ENCODE data around the gene CELF1.

Gene CELF1

DNA sequence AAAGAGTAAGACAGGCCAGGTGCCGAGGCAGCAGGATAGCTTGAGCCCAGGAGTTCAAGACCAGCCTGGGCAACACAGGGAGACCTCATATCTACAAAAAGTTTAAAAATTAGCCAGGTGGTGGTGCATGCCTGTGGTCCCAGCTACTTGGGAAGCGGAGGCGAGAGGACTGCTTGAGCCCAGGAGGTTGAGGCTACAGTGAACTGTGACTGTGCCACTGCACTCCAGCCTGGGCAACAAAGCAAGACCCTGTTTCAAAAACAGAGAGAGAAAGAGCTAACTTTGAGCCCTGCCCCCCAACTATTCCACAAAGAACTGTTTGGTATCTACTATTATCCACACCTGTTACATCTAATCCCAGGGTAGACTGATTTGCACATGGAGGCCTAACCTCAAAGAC is 54.8 kb downstream of the CELF1 start:
- DNase-seq (ENCODE audit: insufficient read length, low spot score) (no peak), FAIRE-seq (no peak)
- TF ChIP-seq SPI1 (IDR thresholded peaks at IDR 0.05; ENCODE audit: low read depth, low read length), result no peak
- no peak for TF ChIP-seq POU2F2 (IDR thresholded peaks at IDR 0.05; ENCODE audit: low read depth, low read length)
- no peak for TF ChIP-seq TAF1 (IDR thresholded peaks at IDR 0.05; ENCODE audit: low read depth, low read length)
- TF ChIP-seq POLR2A (IDR thresholded peaks at IDR 0.05; ENCODE audit: low read depth, low read length), result no peak
- no peak for TF ChIP-seq POLR2AphosphoS5 (IDR thresholded peaks at IDR 0.05; ENCODE audit: low read depth, low read length)
- TF ChIP-seq PAX5 (IDR thresholded peaks at IDR 0.05; ENCODE audit: insufficient read depth, low read length, severe bottlenecking), result no peak

GRCh38 chr11:47496808-47497207 is 56.1 kb downstream of the CELF1 start:
- FAIRE-seq, result no peak

DNA sequence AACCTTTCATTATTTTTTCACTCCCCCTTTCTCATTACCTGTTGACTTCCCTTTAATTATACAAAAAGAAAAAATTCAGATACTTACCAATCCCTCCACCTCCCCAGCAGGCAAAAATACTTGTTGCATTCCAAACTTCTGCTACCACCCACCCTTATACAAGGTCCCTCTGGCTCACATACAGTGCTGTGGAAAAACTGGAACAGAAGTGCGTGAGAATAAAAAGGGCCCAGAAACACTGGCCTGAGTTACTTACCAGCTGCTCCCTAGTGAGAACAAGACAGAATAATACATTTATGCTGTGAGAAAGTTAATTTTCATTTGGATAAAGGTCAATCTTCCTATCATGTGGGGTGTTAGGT is 57.1 kb downstream of the CELF1 start:
- no peak for FAIRE-seq
- TF ChIP-seq POLR2A (IDR thresholded peaks at IDR 0.05; ENCODE audit: low read depth, low read length), result no peak
- TF ChIP-seq POU2F2 (IDR thresholded peaks at IDR 0.05; ENCODE audit: low read depth, low read length), result no peak
- TF ChIP-seq POLR2AphosphoS5 (IDR thresholded peaks at IDR 0.05; ENCODE audit: low read depth, low read length), result no peak
- TF ChIP-seq SPI1 (IDR thresholded peaks at IDR 0.05; ENCODE audit: low read depth, low read length), result no peak
- TF ChIP-seq PAX5 (IDR thresholded peaks at IDR 0.05; ENCODE audit: insufficient read depth, low read length, severe bottlenecking), result no peak
- no peak for TF ChIP-seq TAF1 (IDR thresholded peaks at IDR 0.05; ENCODE audit: low read depth, low read length)

More at GRCh38 chr11:47496808-47497207, 56.1 kb downstream of the CELF1 start:
- DNase-seq (ENCODE audit: insufficient read length, low spot score), result no peak
- TF ChIP-seq PAX5 (IDR thresholded peaks at IDR 0.05; ENCODE audit: insufficient read depth, low read length, severe bottlenecking) (no peak), POU2F2 (IDR thresholded peaks at IDR 0.05; ENCODE audit: low read depth, low read length) (no peak), POLR2A (IDR thresholded peaks at IDR 0.05; ENCODE audit: low read depth, low read length) (no peak), POLR2AphosphoS5 (IDR thresholded peaks at IDR 0.05; ENCODE audit: low read depth, low read length) (no peak)

DNA sequence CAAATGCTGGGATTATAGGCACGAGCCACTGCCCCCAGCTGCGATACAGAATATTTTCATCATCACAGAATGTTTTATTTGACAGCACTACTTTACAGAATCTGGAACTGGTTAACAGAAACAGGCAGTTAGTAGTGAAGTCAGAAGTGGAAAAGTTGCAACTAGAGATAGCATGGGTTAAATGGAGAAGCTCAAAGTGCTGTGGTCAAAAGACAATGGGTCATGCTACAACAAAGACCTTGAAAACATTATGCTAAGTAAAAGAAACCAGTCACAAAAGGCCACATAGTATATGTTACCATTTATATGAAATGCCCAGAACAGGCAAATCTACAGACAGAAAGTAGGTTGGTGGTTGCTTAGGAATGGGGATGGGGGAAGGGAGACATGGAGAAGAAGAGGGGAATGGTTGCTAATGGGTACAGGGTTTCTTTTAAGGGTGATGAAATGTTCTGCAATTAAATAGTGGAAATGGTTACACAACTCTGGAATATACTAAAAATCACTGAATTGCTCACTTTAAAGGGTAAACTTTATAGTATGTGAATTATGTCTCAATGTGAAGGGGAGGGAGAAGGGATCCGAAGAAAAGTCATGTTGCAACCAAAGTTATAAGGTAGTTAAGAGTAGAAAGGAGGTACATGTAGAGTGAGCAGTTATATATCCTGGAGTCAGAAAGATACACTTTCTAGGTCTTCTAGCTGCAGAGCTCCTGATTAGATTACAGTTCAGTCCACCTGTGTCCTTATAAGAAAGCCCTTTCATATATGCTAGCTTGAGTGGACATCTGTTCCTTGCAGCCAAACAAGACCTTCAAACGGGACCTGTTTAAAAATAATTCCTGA is 57.7 kb downstream of the CELF1 start:
- no peak for FAIRE-seq
- no peak for TF ChIP-seq POLR2AphosphoS5 (IDR thresholded peaks at IDR 0.05; ENCODE audit: low read depth, low read length)
- TF ChIP-seq TAF1 (IDR thresholded peaks at IDR 0.05; ENCODE audit: low read depth, low read length), result no peak
- TF ChIP-seq PAX5 (IDR thresholded peaks at IDR 0.05; ENCODE audit: insufficient read depth, low read length, severe bottlenecking), result no peak
- TF ChIP-seq POLR2A (IDR thresholded peaks at IDR 0.05; ENCODE audit: low read depth, low read length), result no peak
- TF ChIP-seq POU2F2 (IDR thresholded peaks at IDR 0.05; ENCODE audit: low read depth, low read length), result no peak
- TF ChIP-seq SPI1 (IDR thresholded peaks at IDR 0.05; ENCODE audit: low read depth, low read length), result no peak
- DNase-seq (ENCODE audit: insufficient read length, low spot score), result no peak

More for the DNA sequence above, 57.1 kb downstream of the CELF1 start:
- DNase-seq (ENCODE audit: insufficient read length, low spot score), result no peak

- no peak for DNase-seq (ENCODE audit: insufficient read length, low spot score)
- no peak for TF ChIP-seq SPI1 (IDR thresholded peaks at IDR 0.05; ENCODE audit: low read depth, low read length)
- no peak for TF ChIP-seq TAF1 (IDR thresholded peaks at IDR 0.05; ENCODE audit: low read depth, low read length)
- TF ChIP-seq POU2F2 (IDR thresholded peaks at IDR 0.05; ENCODE audit: low read depth, low read length), result no peak
- no peak for TF ChIP-seq POLR2A (IDR thresholded peaks at IDR 0.05; ENCODE audit: low read depth, low read length)
- TF ChIP-seq PAX5 (IDR thresholded peaks at IDR 0.05; ENCODE audit: insufficient read depth, low read length, severe bottlenecking), result no peak
- no peak for TF ChIP-seq POLR2AphosphoS5 (IDR thresholded peaks at IDR 0.05; ENCODE audit: low read depth, low read length)
- FAIRE-seq, result no peak
These were observed 63.6 kb downstream of the CELF1 start for GRCh38 chr11:47489395-47489755.

- DNase-seq (ENCODE audit: insufficient read length, low spot score) (no peak), FAIRE-seq (no peak)
- TF ChIP-seq POLR2AphosphoS5 (IDR thresholded peaks at IDR 0.05; ENCODE audit: low read depth, low read length) (no peak), SPI1 (IDR thresholded peaks at IDR 0.05; ENCODE audit: low read depth, low read length) (no peak), TAF1 (IDR thresholded peaks at IDR 0.05; ENCODE audit: low read depth, low read length) (no peak), POU2F2 (IDR thresholded peaks at IDR 0.05; ENCODE audit: low read depth, low read length) (no peak), POLR2A (IDR thresholded peaks at IDR 0.05; ENCODE audit: low read depth, low read length) (no peak), PAX5 (IDR thresholded peaks at IDR 0.05; ENCODE audit: insufficient read depth, low read length, severe bottlenecking) (no peak)
These were observed 64.1 kb downstream of the CELF1 start for GRCh38 chr11:47488674-47489394.

DNA sequence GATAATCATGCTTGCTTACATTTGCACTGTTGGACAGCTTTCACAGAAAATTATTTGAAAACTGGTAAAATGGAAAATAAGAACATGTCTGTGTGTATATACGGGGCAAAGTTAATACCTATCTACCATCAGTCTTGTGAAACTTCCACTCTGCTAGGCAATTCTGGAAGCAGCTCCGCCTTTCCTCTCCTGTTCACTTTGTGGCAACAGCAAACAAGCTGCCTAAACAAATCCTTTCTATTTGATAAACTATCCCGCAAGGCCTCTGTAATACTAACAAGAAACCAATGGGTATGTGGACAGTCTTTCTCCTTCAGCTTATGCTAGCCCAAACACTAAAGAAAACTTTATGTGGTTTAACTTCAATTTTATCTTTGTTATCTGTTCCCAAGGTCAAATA is 64.8 kb downstream of the CELF1 start:
- DNase-seq (ENCODE audit: insufficient read length, low spot score), result no peak
- no peak for FAIRE-seq
- TF ChIP-seq SPI1 (IDR thresholded peaks at IDR 0.05; ENCODE audit: low read depth, low read length) (no peak), PAX5 (IDR thresholded peaks at IDR 0.05; ENCODE audit: insufficient read depth, low read length, severe bottlenecking) (no peak), POLR2AphosphoS5 (IDR thresholded peaks at IDR 0.05; ENCODE audit: low read depth, low read length) (no peak), POLR2A (IDR thresholded peaks at IDR 0.05; ENCODE audit: low read depth, low read length) (no peak), POU2F2 (IDR thresholded peaks at IDR 0.05; ENCODE audit: low read depth, low read length) (no peak), TAF1 (IDR thresholded peaks at IDR 0.05; ENCODE audit: low read depth, low read length) (no peak)

DNA sequence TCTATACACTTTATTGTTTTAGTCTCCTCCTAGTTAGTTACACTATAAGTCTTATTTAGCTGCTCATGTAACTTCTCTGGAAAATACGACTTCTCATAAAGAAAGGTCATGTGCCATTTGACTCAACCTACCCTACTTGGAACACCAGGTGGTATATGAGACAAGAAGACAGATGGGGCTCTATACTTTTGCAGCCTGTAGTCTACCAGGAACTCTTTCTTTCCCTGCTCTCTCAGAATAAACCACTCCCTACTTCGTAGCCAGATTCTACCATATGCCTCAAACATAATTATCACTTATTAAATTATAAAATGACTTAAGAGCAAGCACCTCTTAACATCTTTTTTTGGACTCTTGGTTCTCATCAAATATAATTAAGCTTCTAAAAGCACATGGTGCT is 65.5 kb downstream of the CELF1 start:
- FAIRE-seq, result no peak

DNA sequence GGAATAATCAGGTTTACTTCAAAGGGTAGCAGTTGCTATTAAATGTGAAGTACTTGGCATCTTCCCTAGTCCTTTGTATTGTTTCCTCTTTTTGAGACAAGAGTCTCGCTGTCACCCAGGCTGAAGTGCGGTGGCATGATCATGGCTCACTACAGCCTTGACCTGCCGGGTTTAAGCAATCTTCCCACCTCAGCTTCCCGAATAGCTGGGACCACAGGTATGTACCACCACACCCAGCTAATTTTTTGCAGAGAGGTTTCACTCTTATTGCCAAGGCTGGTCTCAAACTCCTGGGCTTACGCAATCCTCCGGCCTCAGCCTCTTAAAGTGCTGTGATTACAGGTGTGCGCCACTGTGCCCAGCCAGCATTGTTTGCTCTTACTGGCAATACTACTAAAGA is 67.8 kb downstream of the CELF1 start:
- DNase-seq (ENCODE audit: insufficient read length, low spot score) (no peak), FAIRE-seq (no peak)
- TF ChIP-seq TAF1 (IDR thresholded peaks at IDR 0.05; ENCODE audit: low read depth, low read length) (no peak), SPI1 (IDR thresholded peaks at IDR 0.05; ENCODE audit: low read depth, low read length) (no peak), POLR2AphosphoS5 (IDR thresholded peaks at IDR 0.05; ENCODE audit: low read depth, low read length) (no peak), PAX5 (IDR thresholded peaks at IDR 0.05; ENCODE audit: insufficient read depth, low read length, severe bottlenecking) (no peak), POLR2A (IDR thresholded peaks at IDR 0.05; ENCODE audit: low read depth, low read length) (no peak), POU2F2 (IDR thresholded peaks at IDR 0.05; ENCODE audit: low read depth, low read length) (no peak)

More for the DNA sequence above, 65.5 kb downstream of the CELF1 start:
- DNase-seq (ENCODE audit: insufficient read length, low spot score), result no peak
- TF ChIP-seq TAF1 (IDR thresholded peaks at IDR 0.05; ENCODE audit: low read depth, low read length) (no peak), POLR2A (IDR thresholded peaks at IDR 0.05; ENCODE audit: low read depth, low read length) (no peak), POU2F2 (IDR thresholded peaks at IDR 0.05; ENCODE audit: low read depth, low read length) (no peak), POLR2AphosphoS5 (IDR thresholded peaks at IDR 0.05; ENCODE audit: low read depth, low read length) (no peak), PAX5 (IDR thresholded peaks at IDR 0.05; ENCODE audit: insufficient read depth, low read length, severe bottlenecking) (no peak), SPI1 (IDR thresholded peaks at IDR 0.05; ENCODE audit: low read depth, low read length) (no peak)

Data from GM12891 (cell line).